Keratinocyte (primary cell): ENCODE measurements around the gene NAXD. TPM values are rescaled to one million over a fixed set of nuclear protein-coding genes. Genes with fewer than 3 reads are reported as not detected.

Experiments
- DNase-seq: peaks from one replicate; pipeline ENCODE4 v3.0.0-alpha.2; 2011; ENCODE audit warnings: low read depth, missing footprints, low spot score
- FAIRE-seq: peaks from 2 replicates; lab custom pipeline; 2011; peaks lifted over from hg19 to GRCh38; lab: Jason Lieb, UNC
- H2AFZ ChIP-seq: 2 replicates; pipeline ENCODE4 v1.6.0; 2012; ENCODE audit warnings: low read length, control low read depth, inconsistent platforms; ENCODE audit not compliant: control insufficient read depth
- H3K27ac ChIP-seq: 2 replicates; pipeline ENCODE4 v1.5.1; 2011; ENCODE audit warnings: low read length; ENCODE audit not compliant: control insufficient read depth, insufficient read depth
- H3K27me3 ChIP-seq: 3 replicates; pipeline ENCODE4 v1.6.0; 2011; ENCODE audit warnings: low read length; ENCODE audit not compliant: control insufficient read depth, insufficient read depth; ENCODE audit errors: extremely low read depth
- H3K36me3 ChIP-seq, 2 experiments: 2 replicates in 1 of 2; 3 replicates in 1 of 2; pipeline ENCODE4 v1.5.1; 2011; ENCODE audit warnings: low read length in 2 of 2, mild to moderate bottlenecking in 1 of 2; ENCODE audit not compliant: control insufficient read depth in 2 of 2, insufficient read depth in 2 of 2; ENCODE audit errors: extremely low read depth in 1 of 2
- H3K4me1 ChIP-seq: 3 replicates; pipeline ENCODE4 v1.5.1; 2011; ENCODE audit warnings: low read length; ENCODE audit not compliant: control insufficient read depth, insufficient read depth; ENCODE audit errors: extremely low read depth
- H3K4me2 ChIP-seq: 3 replicates; pipeline ENCODE4 v1.6.0; 2011; ENCODE audit warnings: low read depth, low read length; ENCODE audit not compliant: control insufficient read depth, insufficient read depth; ENCODE audit errors: extremely low read depth
- H3K4me3 ChIP-seq, 3 experiments: fragments of 200-600 bp in 1 of 3; sonication (generic) in 1 of 3; 2 replicates in 2 of 3; 3 replicates in 1 of 3; pipeline ENCODE4 v1.5.1; 2011 to 2016; ENCODE audit warnings: low read length in 3 of 3, mild to moderate bottlenecking in 3 of 3, control low read depth in 2 of 3, inconsistent platforms in 1 of 3, low read depth in 1 of 3, mixed read lengths in 1 of 3, mixed run types in 1 of 3, moderate library complexity in 1 of 3; ENCODE audit not compliant: control insufficient read depth in 2 of 3, insufficient read depth in 2 of 3; ENCODE audit errors: extremely low read depth in 1 of 3
- H3K79me2 ChIP-seq: 2 replicates; pipeline ENCODE4 v1.6.0; 2012; ENCODE audit warnings: low read length; ENCODE audit not compliant: control insufficient read depth, insufficient read depth
- H3K9ac ChIP-seq: 3 replicates; pipeline ENCODE4 v1.6.0; 2011; ENCODE audit warnings: low read length; ENCODE audit not compliant: control insufficient read depth, insufficient read depth; ENCODE audit errors: extremely low read depth
- H3K9me1 ChIP-seq: 3 replicates; pipeline ENCODE4 v1.6.0; 2011; ENCODE audit warnings: low read length; ENCODE audit not compliant: control insufficient read depth, insufficient read depth; ENCODE audit errors: extremely low read depth
- H3K9me3 ChIP-seq: 2 replicates; pipeline ENCODE4 v1.5.1; 2012; ENCODE audit warnings: low read depth, low read length; ENCODE audit not compliant: control insufficient read depth
- H4K20me1 ChIP-seq: 3 replicates; pipeline ENCODE4 v1.6.0; 2011; ENCODE audit warnings: low read length; ENCODE audit not compliant: control insufficient read depth, insufficient read depth; ENCODE audit errors: extremely low read depth
- EZH2 ChIP-seq: IDR thresholded peaks from one replicate; pipeline ENCODE4 v1.6.1; 2012; ENCODE audit warnings: inconsistent platforms, mild to moderate bottlenecking, low read length, moderate library complexity
- dilution Hi-C: fragments of 300-500 bp; cut with MboI; formaldehyde crosslinking; loops from one replicate; pipeline ENCODE4 v1.7.0; 2020; ENCODE audit warnings: low sequenced_read_pairs; ENCODE audit not compliant: extremely low pct_ligation_motif_present
- polyA plus RNA-seq, 5 experiments: library from polyadenylated mRNA; depleted of rRNA in 3 of 5; stranded (reverse) in 3 of 5; stranded (forward) in 1 of 5; unstranded in 1 of 5; fragments of >200 nt; gene quantifications; 1 replicate in 1 of 5; 2 replicates in 3 of 5; 3 replicates in 1 of 5; pipeline versions ENCODE4 v1.2.1 to v1.2.3, GENCODE V29; 2011 to 2012; ENCODE audit warnings: missing spikeins in 2 of 5, low read depth in 1 of 5, low replicate concordance in 1 of 5
- TF ChIP-seq, protein P1 (sequence below), 3 experiments: IDR thresholded peaks in 1 of 3; conservative IDR thresholded peaks in 1 of 3; optimal IDR thresholded peaks in 1 of 3; 2 replicates in 2 of 3; 3 replicates in 1 of 3; pipeline versions ENCODE3 to v1.5.1; 2011; ENCODE audit warnings: low read length in 3 of 3, mild to moderate bottlenecking in 3 of 3, moderate library complexity in 2 of 3, control low read depth in 1 of 3, inconsistent platforms in 1 of 3; ENCODE audit not compliant: insufficient read depth in 2 of 3; ENCODE audit errors: extremely low read depth in 1 of 3

NAXD gene
- polyA plus RNA-seq, 1 donor (not counting 4 experiments of a cell fraction or from before 2014, with no cell fraction given): 18.0 TPM

DNA sequence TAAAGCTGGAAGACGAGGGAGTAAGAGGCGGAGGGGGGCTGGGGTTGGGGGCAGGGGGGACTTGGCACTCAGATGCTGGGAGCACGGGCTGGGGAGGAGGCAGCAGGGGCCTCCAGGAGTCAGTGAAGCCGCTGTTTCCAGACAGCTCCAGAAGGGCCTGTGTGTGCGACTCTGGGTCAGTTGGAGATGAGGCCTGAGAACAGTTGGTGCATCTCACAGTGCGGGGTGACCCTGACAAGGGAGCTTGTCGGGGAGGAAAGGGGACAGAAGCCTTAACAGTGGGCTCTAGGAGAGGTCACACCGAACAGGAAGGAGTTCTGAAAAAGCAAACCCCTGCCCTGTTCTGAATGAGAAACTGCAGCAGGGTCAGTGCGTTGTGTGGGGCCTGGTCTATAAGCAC is 11.2 kb downstream of the NAXD start:
- H3K4me3 ChIP-seq: no peak overlapping the region
- peaks cover 15% of the 10 kb centered on the region for H4K20me1 ChIP-seq
- H3K9me1 ChIP-seq: no peaks in the 10 kb centered on the region
- peaks cover 15% of the 10 kb centered on the region for H3K4me1 ChIP-seq
- FAIRE-seq: no peak
- no peak for DNase-seq
- H3K9me3 ChIP-seq: no peaks in the 10 kb centered on the region
- H3K27me3 ChIP-seq: no peaks in the 10 kb centered on the region
- peak overlapping the region; percentile 49 for H3K27ac ChIP-seq
- TF ChIP-seq, protein P1, sequence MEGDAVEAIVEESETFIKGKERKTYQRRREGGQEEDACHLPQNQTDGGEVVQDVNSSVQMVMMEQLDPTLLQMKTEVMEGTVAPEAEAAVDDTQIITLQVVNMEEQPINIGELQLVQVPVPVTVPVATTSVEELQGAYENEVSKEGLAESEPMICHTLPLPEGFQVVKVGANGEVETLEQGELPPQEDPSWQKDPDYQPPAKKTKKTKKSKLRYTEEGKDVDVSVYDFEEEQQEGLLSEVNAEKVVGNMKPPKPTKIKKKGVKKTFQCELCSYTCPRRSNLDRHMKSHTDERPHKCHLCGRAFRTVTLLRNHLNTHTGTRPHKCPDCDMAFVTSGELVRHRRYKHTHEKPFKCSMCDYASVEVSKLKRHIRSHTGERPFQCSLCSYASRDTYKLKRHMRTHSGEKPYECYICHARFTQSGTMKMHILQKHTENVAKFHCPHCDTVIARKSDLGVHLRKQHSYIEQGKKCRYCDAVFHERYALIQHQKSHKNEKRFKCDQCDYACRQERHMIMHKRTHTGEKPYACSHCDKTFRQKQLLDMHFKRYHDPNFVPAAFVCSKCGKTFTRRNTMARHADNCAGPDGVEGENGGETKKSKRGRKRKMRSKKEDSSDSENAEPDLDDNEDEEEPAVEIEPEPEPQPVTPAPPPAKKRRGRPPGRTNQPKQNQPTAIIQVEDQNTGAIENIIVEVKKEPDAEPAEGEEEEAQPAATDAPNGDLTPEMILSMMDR (optimal IDR thresholded peaks at IDR 0.05 in 1 of 3, IDR thresholded peaks at IDR 0.05 in 1 of 3, conservative IDR thresholded peaks at IDR 0.05 in 1 of 3; ENCODE audit: extremely low read depth in 1 of 3, insufficient read depth in 2 of 3, low read length in 3 of 3): no peak
- H3K36me3 ChIP-seq: peaks cover 21 to 40% of the 10 kb centered on the region in 2 experiments
- H3K4me2 ChIP-seq: no peak overlapping the region
- no peak overlapping the region for H2AFZ ChIP-seq
- no peak overlapping the region for H3K9ac ChIP-seq
- H3K79me2 ChIP-seq: peaks cover 91% of the 10 kb centered on the region
- dilution Hi-C loops: no loop called here

DNA sequence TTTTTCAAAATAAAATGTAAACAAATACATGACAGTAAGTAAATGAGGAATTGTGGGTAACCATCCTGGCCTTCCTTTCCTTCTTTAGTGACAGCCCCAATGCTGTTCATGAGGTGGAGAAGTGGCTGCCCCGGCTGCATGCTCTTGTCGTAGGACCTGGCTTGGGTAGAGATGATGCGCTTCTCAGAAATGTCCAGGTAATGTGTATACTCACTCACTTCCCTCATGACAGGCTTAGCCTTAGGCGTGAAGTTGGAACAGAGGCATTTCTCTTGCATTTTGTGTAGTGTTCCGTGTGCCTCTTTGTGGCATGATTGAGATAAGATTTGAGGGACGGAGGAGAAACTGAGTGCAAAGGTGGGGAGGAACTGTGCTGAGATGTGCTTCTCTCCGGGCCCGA is 12.0 kb downstream of the NAXD start:
- peaks cover 15% of the 10 kb centered on the region for H4K20me1 ChIP-seq
- peaks cover 85% of the 10 kb centered on the region for H3K79me2 ChIP-seq
- no peaks in the 10 kb centered on the region for H3K9me3 ChIP-seq
- dilution Hi-C loops: no loop called here
- no peak overlapping the region for H3K9ac ChIP-seq
- H3K36me3 ChIP-seq: peaks cover 18 to 37% of the 10 kb centered on the region in 2 experiments
- peak; percentile 89 for FAIRE-seq
- peak; percentile 38 for DNase-seq
- H3K4me2 ChIP-seq: peak overlapping the region; percentile 29
- no peak overlapping the region for H2AFZ ChIP-seq
- H3K9me1 ChIP-seq: no peaks in the 10 kb centered on the region
- peak overlapping the region; percentile 52 for H3K27ac ChIP-seq
- H3K4me3 ChIP-seq: no peak overlapping the region
- TF ChIP-seq, protein P1 (optimal IDR thresholded peaks at IDR 0.05 in 1 of 3, IDR thresholded peaks at IDR 0.05 in 1 of 3, conservative IDR thresholded peaks at IDR 0.05 in 1 of 3; ENCODE audit: extremely low read depth in 1 of 3, insufficient read depth in 2 of 3, low read length in 3 of 3): no peak
- no peak for TF ChIP-seq EZH2
- peaks cover 15% of the 10 kb centered on the region for H3K4me1 ChIP-seq
- no peaks in the 10 kb centered on the region for H3K27me3 ChIP-seq
